ENCODE data around the gene THOC3. TPM values are rescaled to one million over a fixed set of nuclear protein-coding genes. Genes with fewer than 3 reads are reported as not detected.

The THOC3 gene
- total RNA-seq, 1 experiment from 2014 or later: 111 TPM

- peak overlapping the region; percentile 28 for H3K4me2 ChIP-seq (ENCODE audit: low read length)
These were observed 45.8 kb downstream of the THOC3 start for GRCh38 chr5:175922192-175922885.

More at GRCh38 chr5:175922192-175922885, 45.8 kb downstream of the THOC3 start:
- Histone ChIP-seq H4K20me1 (ENCODE audit: insufficient read depth) (no peaks in the 10 kb centered on the region), H3K9me3 (ENCODE audit: control insufficient read depth in 1 of 2, insufficient read depth in 1 of 2, low read depth in 1 of 2, low read length in 2 of 2) (no peaks in the 10 kb centered on the region), H3K9me2 (ENCODE audit: insufficient read depth) (no peaks in the 10 kb centered on the region), H3K79me2 (ENCODE audit: insufficient read depth, low read length) (no peaks in the 10 kb centered on the region), H3K4me3 (replicated peaks in 1 of 2; ENCODE audit: low read depth in 1 of 2, low read length in 2 of 2) (no peak overlapping the region), H3K27me3 (ENCODE audit: insufficient read depth, low read length) (no peaks in the 10 kb centered on the region), H3K27ac (ENCODE audit: low read depth, low read length) (no peak overlapping the region), H3K36me3 (ENCODE audit: control insufficient read depth in 1 of 2, insufficient read depth in 2 of 2, low read length in 2 of 2) (no peaks in the 10 kb centered on the region), H2AFZ (ENCODE audit: low read depth, low read length, poor library complexity, severe bottlenecking) (no peak overlapping the region), H3K4me1 (ENCODE audit: control insufficient read depth in 1 of 2, insufficient read depth in 2 of 2, low read length in 2 of 2) (peaks cover 4 to 39% of the 10 kb centered on the region in 2 experiments; a peak in 3 of 4 replicates), H3K9ac (ENCODE audit: low read length) (no peak overlapping the region)
- ATAC-seq (peak; percentile 30; the same call in 1 of the 2 replicates), DNase-seq (ENCODE audit: low read depth, low spot score) (no peak)
- ChIA-PET CTCF (no interaction called here), POLR2A (no interaction called here), RAD21 (ENCODE audit: low non-redundant PET in 1 of 2, low total read pairs in 2 of 2, uncharacterized antibody in 2 of 2, unreplicated experiment in 2 of 2) (no interaction called here)
- no TSS peak for BruUV-seq (replicated peaks)
- TF ChIP-seq EZH2 (IDR thresholded peaks at IDR 0.05) (no peak), FOSL1 (IDR thresholded peaks at IDR 0.05; ENCODE audit: low read depth) (no peak), ZNF274 (IDR thresholded peaks at IDR 0.05; ENCODE audit: low read depth, low read length) (no peak)
- TF ChIP-seq, protein P1, sequence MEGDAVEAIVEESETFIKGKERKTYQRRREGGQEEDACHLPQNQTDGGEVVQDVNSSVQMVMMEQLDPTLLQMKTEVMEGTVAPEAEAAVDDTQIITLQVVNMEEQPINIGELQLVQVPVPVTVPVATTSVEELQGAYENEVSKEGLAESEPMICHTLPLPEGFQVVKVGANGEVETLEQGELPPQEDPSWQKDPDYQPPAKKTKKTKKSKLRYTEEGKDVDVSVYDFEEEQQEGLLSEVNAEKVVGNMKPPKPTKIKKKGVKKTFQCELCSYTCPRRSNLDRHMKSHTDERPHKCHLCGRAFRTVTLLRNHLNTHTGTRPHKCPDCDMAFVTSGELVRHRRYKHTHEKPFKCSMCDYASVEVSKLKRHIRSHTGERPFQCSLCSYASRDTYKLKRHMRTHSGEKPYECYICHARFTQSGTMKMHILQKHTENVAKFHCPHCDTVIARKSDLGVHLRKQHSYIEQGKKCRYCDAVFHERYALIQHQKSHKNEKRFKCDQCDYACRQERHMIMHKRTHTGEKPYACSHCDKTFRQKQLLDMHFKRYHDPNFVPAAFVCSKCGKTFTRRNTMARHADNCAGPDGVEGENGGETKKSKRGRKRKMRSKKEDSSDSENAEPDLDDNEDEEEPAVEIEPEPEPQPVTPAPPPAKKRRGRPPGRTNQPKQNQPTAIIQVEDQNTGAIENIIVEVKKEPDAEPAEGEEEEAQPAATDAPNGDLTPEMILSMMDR (IDR thresholded peaks at IDR 0.05 in 2 of 3, conservative IDR thresholded peaks at IDR 0.05 in 1 of 3; ENCODE audit: borderline replicate concordance in 1 of 3, insufficient read depth in 1 of 3, low read depth in 2 of 3, low read length in 2 of 3): no peak
- TF ChIP-seq, protein P2, sequence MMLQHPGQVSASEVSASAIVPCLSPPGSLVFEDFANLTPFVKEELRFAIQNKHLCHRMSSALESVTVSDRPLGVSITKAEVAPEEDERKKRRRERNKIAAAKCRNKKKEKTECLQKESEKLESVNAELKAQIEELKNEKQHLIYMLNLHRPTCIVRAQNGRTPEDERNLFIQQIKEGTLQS (IDR thresholded peaks at IDR 0.05): no peak
- intact Hi-C loops (cut with micrococcal nuclease): no loop called here

Data from HCT116 (cell line).